Activated CD8-positive, alpha-beta memory T cell treated with anti-CD3 and anti-CD28 coated beads, Interleukin-2, amount 50 U/mL, for 24 hours (primary cell): ENCODE measurements around the gene HLA-DPA1.

ENCODE experiments used
- DNase-seq: peaks from one replicate; pipeline ENCODE4 v3.0.0-alpha.2; 2020; ENCODE audit errors: extremely low read depth

The HLA-DPA1 gene

DNA sequence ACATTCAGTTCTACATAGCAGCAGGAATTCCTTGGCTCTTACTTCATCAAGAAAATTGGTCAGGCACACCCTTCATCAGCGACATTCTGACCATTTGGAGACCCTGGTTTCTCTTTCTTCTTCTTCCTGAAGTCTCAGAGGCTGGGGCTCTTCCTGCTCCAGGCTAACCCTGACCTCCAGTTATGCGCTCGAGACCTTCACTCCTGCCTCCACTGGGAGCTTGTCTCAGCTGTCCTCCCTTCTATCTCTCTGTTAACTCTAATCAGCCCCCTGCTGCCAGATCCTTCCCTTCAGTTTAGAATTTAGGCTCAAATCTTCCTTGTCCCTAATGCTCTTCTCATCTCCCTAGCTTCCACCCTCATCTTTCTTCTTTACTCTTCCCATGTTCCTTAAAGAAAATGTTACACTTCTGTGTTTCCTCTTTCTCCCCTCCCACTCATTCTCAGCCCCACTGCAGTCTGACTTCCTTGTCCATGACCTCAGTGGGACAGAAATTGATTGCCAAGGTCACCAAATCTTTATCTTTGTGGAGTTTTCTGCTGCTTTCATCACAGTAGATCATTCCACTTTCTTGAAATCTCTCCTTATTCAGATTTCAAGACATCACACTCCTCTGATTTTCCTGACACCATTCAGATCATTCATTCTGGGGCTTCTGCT lies 55.6 kb downstream of the HLA-DPA1 start:
- no peak for DNase-seq

DNA sequence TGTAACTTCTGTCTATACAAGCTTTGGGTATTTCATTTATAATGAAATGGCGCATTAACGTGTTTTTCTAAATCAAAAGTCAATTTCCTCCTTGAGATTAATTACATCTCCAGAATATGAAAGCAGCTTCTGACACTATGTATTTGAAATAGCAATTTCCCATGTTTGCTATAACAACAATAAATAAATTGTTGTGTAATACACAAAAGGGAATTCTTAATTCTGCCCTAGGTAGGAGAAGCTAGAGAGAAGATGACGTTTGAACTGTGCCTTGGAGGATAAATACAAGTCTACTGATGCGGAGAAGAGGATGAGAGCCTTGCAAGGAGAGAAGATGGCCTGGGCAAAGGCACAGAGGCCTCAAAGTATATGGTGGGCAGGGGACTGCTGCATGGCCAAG lies 56.4 kb downstream of the HLA-DPA1 start:
- DNase-seq: no peak

DNA sequence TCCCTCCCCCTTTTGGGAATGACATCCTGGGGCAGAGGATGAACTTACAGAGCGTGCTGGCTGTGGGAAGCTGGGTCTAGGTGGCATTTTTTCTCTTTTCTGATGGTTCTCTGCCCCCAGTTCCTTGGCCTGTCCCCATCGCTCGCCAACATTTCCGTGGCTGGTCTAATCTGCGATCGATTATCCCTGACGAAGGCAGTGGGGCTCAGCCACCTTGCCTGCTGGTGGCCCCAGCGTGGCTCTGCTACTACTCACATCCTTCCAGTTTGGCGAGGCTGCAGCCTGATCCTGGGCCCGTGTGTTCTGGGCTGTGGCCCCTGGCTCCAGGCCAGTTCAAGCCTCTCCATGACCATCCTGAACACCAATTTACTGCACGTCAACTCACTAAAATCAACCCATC lies 57.7 kb downstream of the HLA-DPA1 start:
- DNase-seq: no peak

DNA sequence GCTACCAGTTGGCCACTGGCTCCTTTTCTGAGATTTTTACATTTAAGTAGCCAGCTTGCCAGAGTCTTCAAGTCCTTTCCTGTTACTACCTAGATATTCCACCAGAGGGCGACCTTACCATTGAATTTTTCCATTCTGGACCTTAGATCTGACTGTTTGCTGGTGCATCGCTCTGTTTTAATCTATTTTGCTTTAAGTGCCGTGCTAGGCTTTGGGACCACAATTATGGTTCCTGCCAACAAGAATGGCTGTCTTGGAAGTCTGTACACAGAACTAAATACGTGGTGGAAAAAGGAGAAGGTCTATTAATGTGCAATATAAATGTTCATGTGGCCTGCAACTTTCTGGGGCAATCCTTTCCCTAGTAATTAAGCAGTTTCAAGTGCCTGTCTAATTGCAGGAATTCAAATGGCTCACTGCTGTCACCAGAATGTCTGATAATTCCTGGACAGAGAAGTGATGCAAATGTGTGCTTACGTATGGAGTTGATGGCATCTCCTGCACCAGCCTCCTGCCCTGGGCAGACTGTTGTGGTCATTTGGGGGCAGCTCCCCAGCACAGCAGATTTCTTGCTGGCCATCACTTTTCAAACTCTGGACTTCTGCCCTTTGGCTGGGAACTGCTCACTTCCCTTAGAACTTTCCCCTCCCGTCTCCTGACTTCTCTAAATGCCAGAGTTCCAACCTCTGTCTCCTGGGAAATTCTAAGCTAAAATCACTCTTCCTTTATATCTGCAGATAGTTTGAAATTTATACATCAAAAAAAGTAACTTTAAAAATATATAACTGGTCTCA lies 58.4 kb downstream of the HLA-DPA1 start:
- DNase-seq: no peak
